ENCODE measurements around the gene FUNDC2. TPM values are rescaled to one million over a fixed set of nuclear protein-coding genes. Genes with fewer than 3 reads are reported as not detected.
A peak's percentile ranks its signal among the peaks of the same experiment; 100 is the strongest.

Gene FUNDC2, protein sequence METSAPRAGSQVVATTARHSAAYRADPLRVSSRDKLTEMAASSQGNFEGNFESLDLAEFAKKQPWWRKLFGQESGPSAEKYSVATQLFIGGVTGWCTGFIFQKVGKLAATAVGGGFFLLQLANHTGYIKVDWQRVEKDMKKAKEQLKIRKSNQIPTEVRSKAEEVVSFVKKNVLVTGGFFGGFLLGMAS
- total RNA-seq (100 to 1,000 TPM in 1 of 2 experiments, 10 to 100 TPM in 1; 96.4 to 104 TPM), polyA plus RNA-seq (178 TPM)

GRCh38 chrX:155026727-155027508 lies at the start of gene FUNDC2:
Gene FUNDC2, plus strand, starts transcription at chrX:155026844. Its CDS starts 95 bp downstream, at chrX:155026939.
- peaks cover 0 to 4% of the 10 kb centered on the region in 2 donors for H3K27me3 Mint-ChIP-seq
- CTCF ChIA-PET: interaction anchor here (1.1 to 1.4 kb wide), 2 partner anchors 30 to 191 kb away, joined by 4 to 7 read pairs; no protein-coding TSS in a partner anchor
- DNase-seq: peak; percentile 89 to 97 (median 93)
- H3K9me3 ChIP-seq (ENCODE audit: low read length): no peaks in the 10 kb centered on the region
- H3K27ac Mint-ChIP-seq: peak within 1 kb of the TSS; percentile 97 to 99 (median 97)
- H3K4me3 Mint-ChIP-seq: peak within 1 kb of the TSS; percentile 86 to 98 (median 90)
- H3K9me3 Mint-ChIP-seq: no peaks in the 10 kb centered on the region
- peaks cover 0 to 6% (median 0%) of the 10 kb centered on the region in 3 donors for H3K36me3 Mint-ChIP-seq
- POLR2A ChIA-PET: interaction anchor here (0.6 to 1.4 kb wide), 7 partner anchors 10 to 237 kb away, joined by 3 to 12 read pairs (median 4); partner anchors contain the start of genes BRCC3 and VBP1
- peaks cover 20 to 35% (median 21%) of the 10 kb centered on the region in 3 donors for H3K4me1 Mint-ChIP-seq
- peak within 1 kb of the TSS; percentile 81 for H3K4me3 ChIP-seq (ENCODE audit: low read length)
- H3K4me1 ChIP-seq (ENCODE audit: insufficient read depth, low read length): peaks cover 14% of the 10 kb centered on the region
- no peaks in the 10 kb centered on the region for H3K36me3 ChIP-seq (ENCODE audit: insufficient read depth, low read length)
- no peaks in the 10 kb centered on the region for H3K27me3 ChIP-seq (ENCODE audit: insufficient read depth, low read length, poor library complexity, severe bottlenecking)
- H3K27ac ChIP-seq (ENCODE audit: low read depth, low read length): peak within 1 kb of the TSS; percentile 90

DNA sequence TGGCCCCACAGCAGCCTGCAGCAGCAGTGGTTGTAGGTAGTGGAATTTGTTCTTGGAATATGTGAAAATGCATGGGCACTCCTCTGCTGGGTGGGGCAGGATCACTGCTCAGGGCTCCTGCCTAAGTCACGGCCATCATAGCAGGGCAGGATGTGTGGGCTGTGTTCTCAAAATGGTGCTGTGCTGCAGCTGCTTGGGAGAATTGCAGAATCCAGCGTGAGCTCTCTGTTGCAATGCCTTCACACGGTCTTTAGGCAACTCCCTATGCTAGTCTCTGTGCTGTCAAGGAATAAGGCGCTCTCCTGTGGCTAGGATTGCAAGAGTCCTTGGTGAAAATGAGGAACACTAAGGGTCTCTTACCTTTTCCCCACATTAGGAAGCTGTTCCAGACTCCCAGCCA lies 47.0 kb upstream of the FUNDC2 start:
- Mint-ChIP-seq H3K4me3 (no peak overlapping the region), H3K36me3 (peaks cover 0 to 8% (median 5%) of the 10 kb centered on the region in 3 donors), H3K27me3 (peaks cover 0 to 5% of the 10 kb centered on the region in 2 donors), H3K27ac (no peak overlapping the region), H3K4me1 (peaks cover 7 to 11% (median 10%) of the 10 kb centered on the region in 3 donors), H3K9me3 (peaks cover 6 to 12% (median 10%) of the 10 kb centered on the region in 5 donors)
- Histone ChIP-seq H3K27ac (ENCODE audit: low read depth, low read length) (no peak overlapping the region), H3K4me3 (ENCODE audit: low read length) (no peak overlapping the region), H3K4me1 (ENCODE audit: insufficient read depth, low read length) (peaks cover 5% of the 10 kb centered on the region), H3K36me3 (ENCODE audit: insufficient read depth, low read length) (no peaks in the 10 kb centered on the region), H3K9me3 (ENCODE audit: low read length) (no peaks in the 10 kb centered on the region), H3K27me3 (ENCODE audit: insufficient read depth, low read length, poor library complexity, severe bottlenecking) (no peaks in the 10 kb centered on the region)
- no peak for DNase-seq
- POLR2A ChIA-PET: no interaction called here
- CTCF ChIA-PET: interaction anchor here (0.9 to 2.1 kb wide), 4 partner anchors 74 to 107 kb away, joined by 3 to 13 read pairs (median 6); no protein-coding TSS in a partner anchor

GRCh38 chrX:154980330-154981115 lies 46.1 kb upstream of the FUNDC2 start:
- H3K4me1 ChIP-seq (ENCODE audit: insufficient read depth, low read length): peaks cover 5% of the 10 kb centered on the region
- H3K27me3 ChIP-seq (ENCODE audit: insufficient read depth, low read length, poor library complexity, severe bottlenecking): no peaks in the 10 kb centered on the region
- DNase-seq: peak; percentile 51 to 82 (median 68)
- H3K27ac ChIP-seq (ENCODE audit: low read depth, low read length): no peak overlapping the region
- no peaks in the 10 kb centered on the region for H3K9me3 ChIP-seq (ENCODE audit: low read length)
- peak overlapping the region; percentile 64 to 94 (median 85) for H3K4me3 Mint-ChIP-seq
- peaks cover 0 to 3% of the 10 kb centered on the region in 2 donors for H3K27me3 Mint-ChIP-seq
- ChIA-PET POLR2A (no interaction called here), CTCF (interaction anchor here (0.8 to 2.1 kb wide), 5 partner anchors 62 to 106 kb away, joined by 3 to 13 read pairs (median 4); no protein-coding TSS in a partner anchor)
- H3K36me3 Mint-ChIP-seq: peaks cover 0 to 8% (median 5%) of the 10 kb centered on the region in 3 donors
- peak overlapping the region; percentile 18 to 96 (median 91) for H3K27ac Mint-ChIP-seq
- no peaks in the 10 kb centered on the region for H3K36me3 ChIP-seq (ENCODE audit: insufficient read depth, low read length)
- H3K4me3 ChIP-seq (ENCODE audit: low read length): peak overlapping the region; percentile 54
- peaks cover 7 to 11% (median 10%) of the 10 kb centered on the region in 3 donors for H3K4me1 Mint-ChIP-seq
- peaks cover 6 to 12% (median 10%) of the 10 kb centered on the region in 5 donors for H3K9me3 Mint-ChIP-seq

- ChIA-PET POLR2A (no interaction called here), CTCF (interaction anchor here (2.0 to 2.1 kb wide), 2 partner anchors 76 to 105 kb away, joined by 8 to 13 read pairs; no protein-coding TSS in a partner anchor)
- Mint-ChIP-seq H3K36me3 (peaks cover 0 to 8% (median 5%) of the 10 kb centered on the region in 3 donors), H3K9me3 (peaks cover 6 to 12% (median 10%) of the 10 kb centered on the region in 5 donors), H3K27me3 (peaks cover 0 to 3% of the 10 kb centered on the region in 2 donors), H3K27ac (peak overlapping the region in 6 of 8 donors; percentile 18 to 96 (median 90)), H3K4me1 (peaks cover 7 to 11% (median 10%) of the 10 kb centered on the region in 3 donors), H3K4me3 (peak overlapping the region in 6 of 7 donors; percentile 76 to 94 (median 86))
- Histone ChIP-seq H3K36me3 (ENCODE audit: insufficient read depth, low read length) (no peaks in the 10 kb centered on the region), H3K27me3 (ENCODE audit: insufficient read depth, low read length, poor library complexity, severe bottlenecking) (no peaks in the 10 kb centered on the region), H3K4me3 (ENCODE audit: low read length) (peak overlapping the region; percentile 54), H3K9me3 (ENCODE audit: low read length) (no peaks in the 10 kb centered on the region), H3K4me1 (ENCODE audit: insufficient read depth, low read length) (peaks cover 5% of the 10 kb centered on the region), H3K27ac (ENCODE audit: low read depth, low read length) (no peak overlapping the region)
- no peak for DNase-seq
Measured at GRCh38 chrX:154981116-154981411, 45.6 kb upstream of the FUNDC2 start.

GRCh38 chrX:154986826-154987575 lies 39.6 kb upstream of the FUNDC2 start:
- Mint-ChIP-seq H3K4me3 (no peak overlapping the region), H3K36me3 (no peaks in the 10 kb centered on the region), H3K9me3 (no peaks in the 10 kb centered on the region), H3K4me1 (peaks cover 0 to 7% (median 0%) of the 10 kb centered on the region in 3 donors), H3K27me3 (peaks cover 4 to 7% of the 10 kb centered on the region in 2 donors), H3K27ac (no peak overlapping the region)
- no peaks in the 10 kb centered on the region for H3K4me1 ChIP-seq (ENCODE audit: insufficient read depth, low read length)
- DNase-seq: no peak
- H3K27ac ChIP-seq (ENCODE audit: low read depth, low read length): no peak overlapping the region
- POLR2A ChIA-PET: no interaction called here
- no peak overlapping the region for H3K4me3 ChIP-seq (ENCODE audit: low read length)
- CTCF ChIA-PET: no interaction called here
- no peaks in the 10 kb centered on the region for H3K9me3 ChIP-seq (ENCODE audit: low read length)
- no peaks in the 10 kb centered on the region for H3K27me3 ChIP-seq (ENCODE audit: insufficient read depth, low read length, poor library complexity, severe bottlenecking)
- H3K36me3 ChIP-seq (ENCODE audit: insufficient read depth, low read length): no peaks in the 10 kb centered on the region

GRCh38 chrX:154987940-154988339 lies 38.7 kb upstream of the FUNDC2 start:
- DNase-seq: no peak
- Mint-ChIP-seq H3K27ac (no peak overlapping the region), H3K9me3 (no peaks in the 10 kb centered on the region), H3K4me1 (peaks cover 0 to 7% (median 0%) of the 10 kb centered on the region in 3 donors), H3K36me3 (peaks cover 0 to 2% (median 0%) of the 10 kb centered on the region in 3 donors), H3K27me3 (peaks cover 7 to 8% of the 10 kb centered on the region in 2 donors), H3K4me3 (no peak overlapping the region)
- H3K4me3 ChIP-seq (ENCODE audit: low read length): no peak overlapping the region
- no peaks in the 10 kb centered on the region for H3K4me1 ChIP-seq (ENCODE audit: insufficient read depth, low read length)
- H3K9me3 ChIP-seq (ENCODE audit: low read length): no peaks in the 10 kb centered on the region
- H3K27me3 ChIP-seq (ENCODE audit: insufficient read depth, low read length, poor library complexity, severe bottlenecking): no peaks in the 10 kb centered on the region
- no peak overlapping the region for H3K27ac ChIP-seq (ENCODE audit: low read depth, low read length)
- ChIA-PET CTCF (no interaction called here), POLR2A (no interaction called here)
- H3K36me3 ChIP-seq (ENCODE audit: insufficient read depth, low read length): no peaks in the 10 kb centered on the region

DNA sequence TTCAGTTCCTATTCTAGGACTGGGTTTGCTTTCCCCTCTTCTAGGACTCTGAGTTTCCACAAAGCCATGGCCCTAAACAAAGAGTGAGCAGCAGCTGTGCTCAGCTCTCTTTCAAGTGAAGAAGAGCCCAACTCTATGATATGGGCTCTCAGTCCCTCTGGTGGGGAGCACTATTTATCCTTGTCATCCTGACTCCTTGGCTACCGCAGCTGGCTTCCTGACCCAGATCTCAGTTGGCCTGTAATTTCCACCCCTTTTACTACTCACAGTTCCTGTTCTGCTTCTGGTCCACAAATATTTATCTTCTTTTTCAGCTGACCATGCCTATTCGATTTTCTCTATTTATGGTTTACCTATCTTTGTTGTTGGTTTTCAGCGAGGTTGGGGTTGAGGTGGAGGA lies 37.9 kb upstream of the FUNDC2 start:
- POLR2A ChIA-PET: no interaction called here
- H3K36me3 Mint-ChIP-seq: peaks cover 0 to 3% (median 0%) of the 10 kb centered on the region in 3 donors
- H3K27ac ChIP-seq (ENCODE audit: low read depth, low read length): no peak overlapping the region
- H3K27me3 ChIP-seq (ENCODE audit: insufficient read depth, low read length, poor library complexity, severe bottlenecking): no peaks in the 10 kb centered on the region
- H3K27ac Mint-ChIP-seq: peak overlapping the region in 1 of 8 donors; percentile 6
- H3K36me3 ChIP-seq (ENCODE audit: insufficient read depth, low read length): no peaks in the 10 kb centered on the region
- no peaks in the 10 kb centered on the region for H3K9me3 Mint-ChIP-seq
- no peak overlapping the region for H3K4me3 ChIP-seq (ENCODE audit: low read length)
- no peaks in the 10 kb centered on the region for H3K4me1 ChIP-seq (ENCODE audit: insufficient read depth, low read length)
- CTCF ChIA-PET: no interaction called here
- no peaks in the 10 kb centered on the region for H3K9me3 ChIP-seq (ENCODE audit: low read length)
- peaks cover 9% of the 10 kb centered on the region in 2 donors for H3K27me3 Mint-ChIP-seq
- DNase-seq: no peak
- no peak overlapping the region for H3K4me3 Mint-ChIP-seq
- H3K4me1 Mint-ChIP-seq: peaks cover 0 to 7% (median 0%) of the 10 kb centered on the region in 3 donors

All from CD8-positive, alpha-beta memory T cell (primary cell).